HG02642 (cell line): ENCODE measurements around the gene STK17A.
"Not testable (repeated sequence)": the region's sequence is repeated elsewhere in the genome, so short reads cannot be mapped to it uniquely, and the experiment has no call there.

ENCODE experiments used
- ATAC-seq: cut with Tn5 transposase; IDR thresholded peaks from one replicate; pipeline ENCODE4 v1.9.1; 2021; ENCODE audit warnings: mild to moderate bottlenecking; ENCODE audit not compliant: unreplicated experiment, poor library complexity

Gene STK17A

GRCh38 chr7:43593010-43593409 is 10.1 kb downstream of the STK17A start:
- no peak for ATAC-seq

GRCh38 chr7:43594020-43594419 is 11.1 kb downstream of the STK17A start:
- no peak for ATAC-seq

- ATAC-seq, result not testable (repeated sequence)
Measured at GRCh38 chr7:43596426-43596825, 13.5 kb downstream of the STK17A start.

- ATAC-seq, result no peak
Measured at GRCh38 chr7:43600056-43600455, 17.1 kb downstream of the STK17A start.

GRCh38 chr7:43602256-43602655 is 19.3 kb downstream of the STK17A start:
- ATAC-seq, result no peak

- ATAC-seq, result no peak
Measured at GRCh38 chr7:43604251-43604650, 21.3 kb downstream of the STK17A start.

- ATAC-seq, result no peak
Measured at GRCh38 chr7:43609097-43609496, 26.2 kb downstream of the STK17A start.

- ATAC-seq, result no peak
Measured at GRCh38 chr7:43612128-43612527, 29.2 kb downstream of the STK17A start.

- peak; percentile 67 for ATAC-seq
Measured at GRCh38 chr7:43612599-43613589, 30.0 kb downstream of the STK17A start.

GRCh38 chr7:43615558-43616145 is 32.7 kb downstream of the STK17A start:
- ATAC-seq, result no peak

GRCh38 chr7:43616977-43617376 is 34.1 kb downstream of the STK17A start:
- no peak for ATAC-seq

GRCh38 chr7:43618073-43618472 is 35.2 kb downstream of the STK17A start:
- no peak for ATAC-seq

- no peak for ATAC-seq
Measured at GRCh38 chr7:43619213-43620012, 36.5 kb downstream of the STK17A start.

GRCh38 chr7:43621729-43622448 is 39.0 kb downstream of the STK17A start:
- ATAC-seq, result no peak

- no peak for ATAC-seq
Measured at GRCh38 chr7:43624156-43624555, 41.2 kb downstream of the STK17A start.

- peak; percentile 51 for ATAC-seq
Measured at GRCh38 chr7:43625453-43625852, 42.5 kb downstream of the STK17A start.

- ATAC-seq, result no peak
Measured at GRCh38 chr7:43625980-43626379, 43.1 kb downstream of the STK17A start.

GRCh38 chr7:43626695-43627094 is 43.8 kb downstream of the STK17A start:
- ATAC-seq, result no peak

GRCh38 chr7:43627798-43628197 is 44.9 kb downstream of the STK17A start:
- not testable (repeated sequence) for ATAC-seq

GRCh38 chr7:43628431-43628830 is 45.5 kb downstream of the STK17A start:
- no peak for ATAC-seq
